Subcutaneous abdominal adipose tissue (tissue), 5 donors: ENCODE results near the gene HPF1.
"Not testable (repeated sequence)": the region's sequence is repeated elsewhere in the genome, so short reads cannot be mapped to it uniquely, and the experiment has no call there.

ENCODE experiments used
- H3K27ac ChIP-seq: one replicate; pipeline ENCODE4 v1.7.0; 2013; ENCODE audit warnings: low read depth, mild to moderate bottlenecking, inconsistent platforms, low read length, moderate library complexity
- H3K27me3 ChIP-seq, 5 donors: one replicate each; pipeline ENCODE4 v1.7.0; 2013; ENCODE audit warnings: low read length in 5 of 5, inconsistent platforms in 1 of 5; ENCODE audit not compliant: control insufficient read depth in 5 of 5, insufficient read depth in 4 of 5
- H3K36me3 ChIP-seq, 5 donors: one replicate each; pipeline ENCODE4 v1.7.0; 2013; ENCODE audit warnings: low read length in 5 of 5; ENCODE audit not compliant: control insufficient read depth in 5 of 5, insufficient read depth in 5 of 5
- H3K4me1 ChIP-seq, 5 donors: one replicate each; pipeline ENCODE4 v1.7.0; 2013; ENCODE audit warnings: low read length in 5 of 5, mild to moderate bottlenecking in 3 of 5, moderate library complexity in 1 of 5; ENCODE audit not compliant: control insufficient read depth in 5 of 5, insufficient read depth in 5 of 5
- H3K4me3 ChIP-seq, 5 donors: one replicate each; pipeline ENCODE4 v1.7.0; 2013; ENCODE audit warnings: low read length in 5 of 5, low read depth in 1 of 5
- H3K9ac ChIP-seq, 5 donors: one replicate each; pipeline ENCODE4 v1.7.0; 2013; ENCODE audit warnings: low read length in 5 of 5, mild to moderate bottlenecking in 4 of 5, moderate library complexity in 3 of 5
- H3K9me3 ChIP-seq, 5 donors: one replicate each; pipeline ENCODE4 v1.7.0; 2013; ENCODE audit warnings: low read length in 5 of 5; ENCODE audit not compliant: control insufficient read depth in 5 of 5
- donor health status: healthy.
- donor health status: healthy.
- donor health status: healthy.
- donor health status: healthy.
- donor health status: healthy.

HPF1 gene

DNA sequence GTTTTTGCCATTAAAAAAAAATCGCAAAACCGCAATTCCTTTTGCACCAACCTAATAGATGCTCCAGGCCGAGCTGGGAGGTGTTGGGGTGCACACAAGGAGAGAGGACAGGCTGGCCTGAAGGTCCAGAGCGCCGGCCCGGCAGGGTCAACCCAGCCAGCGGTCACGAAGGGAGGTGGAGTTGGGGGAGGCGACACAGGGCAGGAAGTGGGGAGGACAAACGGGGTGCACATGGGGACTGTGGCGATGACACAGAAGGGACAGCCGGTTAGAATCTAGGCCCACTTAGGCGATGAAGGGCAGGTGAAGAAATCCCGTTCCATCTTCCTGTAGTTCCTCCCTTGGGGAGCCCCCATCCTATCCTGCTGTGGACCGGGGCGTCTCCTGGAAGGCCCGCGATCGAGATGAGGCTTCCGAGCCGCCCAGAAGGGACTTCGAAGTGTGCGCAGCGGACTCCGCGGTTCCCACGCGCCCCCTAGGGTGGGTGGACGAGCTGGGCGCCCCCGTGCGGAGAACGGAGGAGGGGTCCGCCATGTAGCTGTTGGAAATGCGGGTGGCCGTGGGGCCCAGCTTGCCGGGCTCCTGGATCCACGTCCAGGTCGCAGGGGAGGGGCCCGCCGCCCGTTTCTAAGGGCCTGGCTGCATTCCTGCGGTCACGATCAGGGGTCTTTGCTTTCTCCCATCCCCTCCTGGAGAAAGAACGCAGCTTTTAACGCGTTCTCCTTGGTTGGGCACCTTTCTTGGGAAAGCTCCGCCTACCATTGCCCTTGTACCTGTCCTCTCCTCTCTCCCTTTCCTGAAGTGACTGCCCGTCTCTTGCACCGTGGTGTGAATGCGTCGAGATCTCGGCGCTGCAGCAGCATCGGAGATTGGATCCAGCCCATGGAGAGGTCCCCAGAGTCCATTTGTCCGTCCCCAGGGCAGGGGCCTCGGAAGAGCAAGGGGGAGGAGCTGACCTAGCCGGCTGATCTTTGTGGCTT lies 17.0 kb upstream of the HPF1 start:
- Histone ChIP-seq H3K27ac (no peak overlapping the region), H3K27me3 (peaks cover 9 to 19% (median 14%) of the 10 kb centered on the region in 5 donors), H3K36me3 (no peaks in the 10 kb centered on the region), H3K9me3 (no peaks in the 10 kb centered on the region), H3K4me1 (peaks cover 0 to 12% (median 9%) of the 10 kb centered on the region in 5 donors), H3K4me3 (peak overlapping the region; percentile 27 to 63 (median 38)), H3K9ac (peak overlapping the region in 1 of 5 donors; percentile 37)

DNA sequence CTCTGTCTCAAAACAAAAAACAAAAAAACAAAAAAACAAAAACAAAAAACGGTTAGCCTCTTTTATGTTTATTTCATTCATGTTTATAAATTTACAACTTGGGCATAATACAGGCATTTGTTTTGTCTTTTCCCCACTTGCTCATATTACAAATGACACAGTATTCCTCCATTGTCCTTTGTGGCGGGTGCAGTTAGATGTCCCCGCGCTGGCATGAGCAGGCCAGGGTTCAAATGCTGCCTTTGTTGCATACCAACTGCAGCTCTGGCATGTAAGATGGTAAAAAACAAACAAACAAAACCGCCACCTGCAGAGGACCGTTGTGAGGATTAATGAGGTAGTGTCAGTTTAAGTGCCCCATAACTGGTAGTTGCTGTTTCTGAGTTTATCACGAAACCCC lies 16.1 kb upstream of the HPF1 start:
- Histone ChIP-seq H3K9ac (no peak overlapping the region), H3K4me3 (no peak overlapping the region), H3K27me3 (peaks cover 9 to 19% (median 14%) of the 10 kb centered on the region in 5 donors), H3K27ac (no peak overlapping the region), H3K36me3 (no peaks in the 10 kb centered on the region), H3K4me1 (peaks cover 0 to 12% (median 9%) of the 10 kb centered on the region in 5 donors), H3K9me3 (no peaks in the 10 kb centered on the region)

- H3K27me3 ChIP-seq = peaks cover 9 to 19% (median 12%) of the 10 kb centered on the region in 5 donors
- not testable (repeated sequence) for H3K4me3 ChIP-seq, H3K9ac ChIP-seq
Observed at GRCh38 chr4:169771556-169772080, 13.9 kb upstream of the HPF1 start.

DNA sequence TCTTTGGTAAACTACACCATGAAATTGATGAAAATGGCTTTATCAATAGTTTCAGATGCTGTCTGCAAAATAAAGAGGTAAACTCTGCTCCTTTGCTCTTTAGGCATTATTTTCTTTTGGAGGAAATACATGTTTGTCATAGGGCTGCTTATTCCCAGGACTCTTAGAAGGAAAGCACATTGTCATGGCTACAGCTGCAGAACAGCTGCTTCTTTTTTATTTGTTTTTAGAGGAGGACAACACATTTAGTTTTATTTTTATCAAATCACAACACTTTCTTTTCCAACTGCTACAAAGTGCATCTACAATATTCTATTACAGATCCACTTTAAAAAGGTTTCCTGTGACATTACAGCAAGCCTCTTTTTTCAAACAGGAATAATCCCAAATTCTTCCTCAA lies 12.7 kb upstream of the HPF1 start:
- Histone ChIP-seq H3K9ac (no peak overlapping the region), H3K4me1 (peaks cover 0 to 12% (median 9%) of the 10 kb centered on the region in 5 donors), H3K4me3 (no peak overlapping the region), H3K27ac (peak overlapping the region; percentile 1), H3K36me3 (no peaks in the 10 kb centered on the region), H3K9me3 (no peaks in the 10 kb centered on the region), H3K27me3 (peaks cover 9 to 13% (median 10%) of the 10 kb centered on the region in 5 donors)

More at GRCh38 chr4:169771556-169772080, 13.9 kb upstream of the HPF1 start:
- not testable (repeated sequence) for H3K27ac ChIP-seq, H3K36me3 ChIP-seq, H3K9me3 ChIP-seq
- peaks cover 0 to 12% (median 9%) of the 10 kb centered on the region in 5 donors for H3K4me1 ChIP-seq

DNA sequence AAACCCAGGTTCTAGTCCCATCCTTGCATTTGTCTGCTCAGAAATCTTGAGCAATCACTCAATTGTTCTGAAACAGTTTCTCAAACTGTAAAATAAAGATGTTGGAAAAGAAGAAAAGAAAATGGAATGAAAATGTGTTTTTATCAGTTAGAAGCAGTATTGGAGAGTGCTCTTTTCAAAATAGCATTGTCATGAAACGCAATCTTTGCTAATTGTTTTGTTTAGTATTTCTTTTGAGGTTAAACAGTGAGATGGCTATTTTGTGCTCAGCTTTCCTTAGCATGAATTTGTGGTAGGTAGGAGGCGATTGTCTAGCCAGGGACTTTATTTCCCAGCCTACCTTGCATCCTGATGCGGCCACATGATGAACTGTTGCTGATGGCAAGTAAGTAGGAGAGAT lies 10.6 kb upstream of the HPF1 start:
- H3K4me3 ChIP-seq = no peak overlapping the region
- H3K27ac ChIP-seq = no peak overlapping the region
- H3K36me3 ChIP-seq = no peaks in the 10 kb centered on the region
- H3K27me3 ChIP-seq = no peaks in the 10 kb centered on the region
- H3K9ac ChIP-seq = no peak overlapping the region
- peaks cover 0 to 3% (median 0%) of the 10 kb centered on the region in 5 donors for H3K4me1 ChIP-seq
- no peaks in the 10 kb centered on the region for H3K9me3 ChIP-seq

DNA sequence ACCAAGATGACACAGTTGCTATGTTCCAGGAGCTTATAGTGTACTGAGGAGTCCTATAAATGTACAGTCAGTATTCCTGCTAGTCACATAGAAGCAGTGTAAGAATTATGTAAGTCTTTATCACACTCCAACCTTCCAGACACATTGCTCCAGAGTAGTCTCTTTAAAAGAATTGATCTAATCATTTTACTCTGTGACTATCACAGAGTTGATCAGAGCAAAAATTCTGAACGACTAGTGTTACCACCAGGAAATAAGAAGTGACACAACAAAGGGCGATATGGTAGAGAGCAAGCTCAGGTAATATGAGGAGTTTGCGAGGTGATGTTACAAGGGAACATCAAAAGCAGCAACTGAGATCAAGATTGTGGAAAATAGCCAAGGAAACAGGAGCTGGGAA lies 9.0 kb upstream of the HPF1 start:
- Histone ChIP-seq H3K4me3 (no peak overlapping the region), H3K27me3 (no peaks in the 10 kb centered on the region), H3K9me3 (no peaks in the 10 kb centered on the region), H3K4me1 (peaks cover 0 to 3% (median 0%) of the 10 kb centered on the region in 5 donors), H3K36me3 (no peaks in the 10 kb centered on the region), H3K27ac (no peak overlapping the region), H3K9ac (no peak overlapping the region)

- Histone ChIP-seq H3K9me3 (no peaks in the 10 kb centered on the region), H3K4me1 (peaks cover 0 to 3% (median 0%) of the 10 kb centered on the region in 5 donors), H3K27ac (no peak overlapping the region), H3K27me3 (no peaks in the 10 kb centered on the region), H3K9ac (no peak overlapping the region), H3K4me3 (no peak overlapping the region), H3K36me3 (no peaks in the 10 kb centered on the region)
Observed at GRCh38 chr4:169765835-169766234, 8.1 kb upstream of the HPF1 start.

DNA sequence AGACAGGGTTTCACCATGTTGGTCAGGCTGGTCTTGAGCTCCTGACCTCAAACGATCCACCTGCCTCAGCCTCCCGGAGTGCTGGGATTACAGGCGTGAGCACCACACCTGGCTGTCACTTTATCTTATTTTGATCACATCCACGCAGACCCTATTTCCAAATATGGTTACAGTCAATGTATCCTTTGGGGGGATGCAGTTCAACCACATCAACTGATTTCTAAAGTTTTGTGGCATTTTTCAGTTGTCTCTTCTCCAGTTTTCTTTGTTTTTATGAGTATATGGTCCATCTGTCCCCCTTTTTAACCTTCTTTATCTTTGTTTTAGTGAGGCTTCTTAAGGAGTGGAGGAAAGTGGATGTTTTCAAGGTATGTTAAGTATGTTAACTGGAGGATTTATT lies 4.1 kb upstream of the HPF1 start:
- Histone ChIP-seq H3K27ac (no peak overlapping the region), H3K36me3 (no peaks in the 10 kb centered on the region), H3K4me1 (peaks cover 2 to 18% (median 16%) of the 10 kb centered on the region in 5 donors), H3K9me3 (no peaks in the 10 kb centered on the region), H3K4me3 (no peak overlapping the region), H3K27me3 (no peaks in the 10 kb centered on the region), H3K9ac (no peak overlapping the region)

GRCh38 chr4:169758401-169758962 lies 738 bp upstream of the HPF1 start:
- no peaks in the 10 kb centered on the region for H3K9me3 ChIP-seq
- peak overlapping the region; percentile 3 for H3K27ac ChIP-seq
- peak overlapping the region; percentile 66 to 94 (median 89) for H3K4me3 ChIP-seq
- H3K9ac ChIP-seq = peak overlapping the region in 3 of 5 donors; percentile 30 to 81 (median 41)
- no peaks in the 10 kb centered on the region for H3K27me3 ChIP-seq
- H3K36me3 ChIP-seq = peaks cover 0 to under 1% (median 0%) of the 10 kb centered on the region in 5 donors
- peaks cover 4 to 28% (median 25%) of the 10 kb centered on the region in 5 donors for H3K4me1 ChIP-seq
